AG09309 (cell line): ENCODE data around the gene DRICH1.
"Not testable (repeated sequence)": the region's sequence is repeated elsewhere in the genome, so short reads cannot be mapped to it uniquely, and the experiment has no call there.

Source experiments
- DNase-seq: peaks from one replicate; pipeline ENCODE4 v3.0.0-alpha.2; 2010; ENCODE audit warnings: low read depth
- H3K4me3 ChIP-seq: 2 replicates; pipeline ENCODE4 v1.5.1; 2011; ENCODE audit warnings: mild to moderate bottlenecking, low read depth, low read length, moderate library complexity; ENCODE audit not compliant: control insufficient read depth
- CTCF ChIP-seq: IDR thresholded peaks from 2 replicates; pipeline ENCODE4 v1.5.1; 2011; ENCODE audit warnings: mild to moderate bottlenecking, low read depth, low read length, inconsistent platforms; ENCODE audit not compliant: insufficient read depth, control insufficient read depth; ENCODE audit errors: missing control alignments

Gene DRICH1, protein sequence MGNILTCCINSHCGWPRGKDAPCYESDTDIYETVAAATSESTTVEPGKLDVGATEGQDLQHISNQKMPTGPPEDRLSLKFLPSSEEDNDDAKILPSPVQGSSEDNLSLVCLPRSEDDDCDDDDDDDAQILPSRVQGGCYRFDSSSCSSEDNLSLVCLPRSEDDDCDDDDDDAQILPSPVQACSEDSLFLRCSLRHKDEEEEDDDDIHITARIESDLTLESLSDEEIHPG

GRCh38 chr22:23632178-23632577, at the start of gene DRICH1:
Gene DRICH1 (minus strand): TSS chr22:23632321. CDS start chr22:23632023, 298 bp downstream.
- H3K4me3 ChIP-seq, result no peak within 1 kb of the TSS
- no peak for DNase-seq
- no peak for TF ChIP-seq CTCF

- H3K4me3 ChIP-seq, result no peak overlapping the region
- no peak for DNase-seq
- no peak for TF ChIP-seq CTCF
Observed at GRCh38 chr22:23681026-23681809, 49.1 kb upstream of the DRICH1 start.

DNA sequence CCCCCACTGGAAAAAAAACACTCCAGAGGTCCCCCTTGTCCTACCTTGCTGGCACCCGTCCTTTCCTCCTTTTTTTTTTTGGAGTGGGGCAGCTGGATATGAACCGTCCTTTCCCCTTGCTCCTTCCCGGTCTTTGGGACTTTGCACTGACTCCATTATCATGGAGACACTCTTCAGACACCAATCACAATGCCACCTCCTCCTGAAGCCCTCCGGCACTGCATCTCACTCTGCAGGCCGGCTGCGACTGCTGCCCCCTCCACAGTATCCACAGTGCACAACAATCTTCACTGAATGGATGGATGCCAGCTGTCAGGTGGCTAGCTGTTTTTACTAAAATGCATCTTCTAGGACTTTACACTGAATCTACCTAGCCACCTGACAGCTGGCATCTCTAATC, 46.0 kb upstream of the DRICH1 start:
- no peak overlapping the region for H3K4me3 ChIP-seq
- no peak for TF ChIP-seq CTCF
- DNase-seq, result no peak

GRCh38 chr22:23677701-23677995, 45.5 kb upstream of the DRICH1 start:
- no peak for DNase-seq
- H3K4me3 ChIP-seq, result no peak overlapping the region
- TF ChIP-seq CTCF, result no peak

- H3K4me3 ChIP-seq, DNase-seq: not testable (repeated sequence)
Observed at GRCh38 chr22:23676841-23677700, 45.0 kb upstream of the DRICH1 start.

GRCh38 chr22:23675502-23676415, 43.6 kb upstream of the DRICH1 start:
- DNase-seq, result no peak
- TF ChIP-seq CTCF, result no peak

GRCh38 chr22:23674886-23675501, 42.9 kb upstream of the DRICH1 start:
- H3K4me3 ChIP-seq, DNase-seq: not testable (repeated sequence)

More at GRCh38 chr22:23675502-23676415, 43.6 kb upstream of the DRICH1 start:
- no peak overlapping the region for H3K4me3 ChIP-seq
